Ramos (cell line): ENCODE results near the gene LRFN5.
"Not testable (repeated sequence)": the region's sequence is repeated elsewhere in the genome, so short reads cannot be mapped to it uniquely, and the experiment has no call there.

ENCODE experiments used
- in situ Hi-C: fragments of 300-500 bp; cut with MboI; formaldehyde crosslinking; loops from one replicate; pipeline ENCODE4 v1.14.3; 2022; ENCODE audit warnings: low sequenced_read_pairs; ENCODE audit not compliant: unreplicated experiment

LRFN5 gene

GRCh38 chr14:41634286-41634685, 27.6 kb downstream of the LRFN5 start:
- in situ Hi-C loops = no loop called here

GRCh38 chr14:41636492-41637392, 30.1 kb downstream of the LRFN5 start:
- in situ Hi-C loops = no loop called here

DNA sequence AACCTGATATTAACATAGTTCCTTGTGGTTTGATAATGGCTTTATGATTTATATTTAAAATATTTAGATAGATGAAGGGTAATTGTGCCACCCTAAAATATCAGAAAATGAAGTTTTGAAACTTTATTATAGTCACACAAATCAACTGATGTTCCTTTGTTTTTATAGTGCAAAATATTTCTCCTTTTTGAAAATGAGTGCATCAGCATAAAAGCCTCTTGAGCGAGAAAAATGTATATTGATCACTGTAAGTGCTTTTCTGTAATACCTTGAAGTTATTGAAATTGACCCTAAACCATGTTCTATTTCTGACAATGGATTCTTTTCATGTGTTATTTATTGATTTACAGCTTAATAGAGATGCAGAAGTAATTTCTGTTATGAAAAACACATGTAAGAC, 35.0 kb downstream of the LRFN5 start:
- in situ Hi-C loops = no loop called here

DNA sequence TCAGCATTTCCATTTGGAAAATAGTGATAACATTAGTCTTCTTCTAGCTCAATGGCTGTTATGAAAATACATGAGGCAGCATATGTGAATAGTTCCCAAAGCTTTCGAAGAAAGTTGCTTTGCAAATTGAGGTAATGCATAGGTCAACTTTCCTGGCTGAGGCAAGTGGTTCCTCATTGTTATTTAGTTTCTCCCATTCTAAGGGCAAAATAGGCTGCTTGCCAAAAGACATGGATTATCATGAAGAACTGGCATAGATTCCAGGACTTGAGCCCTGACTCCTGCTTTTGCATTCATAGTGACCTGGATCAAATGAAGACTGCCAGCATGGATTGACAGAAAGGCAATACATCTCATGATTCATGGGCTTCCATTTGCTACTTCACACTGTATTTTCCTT, 35.7 kb downstream of the LRFN5 start:
- in situ Hi-C loops = no loop called here

DNA sequence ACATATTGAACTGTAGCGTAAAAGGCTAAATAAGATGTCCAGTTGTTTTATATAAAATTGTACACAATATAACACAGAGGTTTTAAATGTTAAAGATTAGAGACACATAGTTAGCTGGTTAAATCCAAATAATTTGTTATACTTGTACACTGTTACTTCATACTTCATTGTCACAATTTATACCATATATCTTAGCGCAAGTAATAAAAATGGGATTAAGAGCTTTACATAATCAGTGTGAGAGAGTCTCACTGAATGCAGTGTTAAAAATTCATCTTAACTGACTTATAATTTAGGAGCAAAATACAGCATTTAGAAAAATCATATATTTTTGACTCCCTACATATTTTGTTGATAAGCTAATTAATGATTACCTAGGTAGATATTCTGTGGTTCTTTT, 36.1 kb downstream of the LRFN5 start:
- in situ Hi-C loops = no loop called here

DNA sequence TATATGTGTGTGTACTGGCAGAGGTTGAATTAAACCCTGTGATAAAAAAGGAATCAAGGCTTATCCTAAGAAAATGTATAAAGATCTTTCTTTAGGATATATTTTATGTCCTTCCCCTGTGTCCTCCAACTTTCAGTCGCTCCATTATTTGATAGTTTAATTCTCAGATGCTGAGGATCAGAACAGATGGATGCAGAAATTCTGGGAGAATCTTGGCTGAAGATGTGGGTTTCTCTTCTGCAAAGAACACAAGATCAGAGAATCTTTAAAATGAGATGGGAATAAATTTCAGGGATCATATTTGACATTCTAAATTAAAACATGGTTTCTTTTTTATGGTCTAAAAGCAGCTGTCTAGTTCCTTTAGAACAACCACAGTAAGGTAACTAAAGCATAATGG, 37.9 kb downstream of the LRFN5 start:
- in situ Hi-C loops = no loop called here

DNA sequence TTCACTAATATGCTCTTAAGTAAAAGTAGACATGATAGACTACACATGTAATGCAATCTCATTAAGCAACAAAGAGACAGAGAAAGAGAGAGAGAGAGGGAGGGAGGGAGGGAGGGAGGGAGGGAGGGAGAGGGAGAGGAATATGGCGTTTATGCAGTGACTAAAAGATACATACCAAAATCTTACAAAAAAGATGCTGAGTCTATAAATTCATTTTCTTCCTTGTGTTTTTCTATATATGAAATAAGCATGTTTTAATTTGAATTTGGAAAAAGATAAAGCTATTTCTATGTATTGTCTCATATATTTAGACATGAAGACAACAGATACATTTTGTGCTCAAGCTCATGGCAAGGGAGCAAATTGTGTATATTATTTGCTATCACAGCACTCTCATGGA, 44.1 kb downstream of the LRFN5 start:
- in situ Hi-C loops = no loop called here

GRCh38 chr14:41654196-41654595, 47.5 kb downstream of the LRFN5 start:
- in situ Hi-C loops = no loop called here

- in situ Hi-C loops = no loop called here
Observed at GRCh38 chr14:41662780-41663472, 56.2 kb downstream of the LRFN5 start.

DNA sequence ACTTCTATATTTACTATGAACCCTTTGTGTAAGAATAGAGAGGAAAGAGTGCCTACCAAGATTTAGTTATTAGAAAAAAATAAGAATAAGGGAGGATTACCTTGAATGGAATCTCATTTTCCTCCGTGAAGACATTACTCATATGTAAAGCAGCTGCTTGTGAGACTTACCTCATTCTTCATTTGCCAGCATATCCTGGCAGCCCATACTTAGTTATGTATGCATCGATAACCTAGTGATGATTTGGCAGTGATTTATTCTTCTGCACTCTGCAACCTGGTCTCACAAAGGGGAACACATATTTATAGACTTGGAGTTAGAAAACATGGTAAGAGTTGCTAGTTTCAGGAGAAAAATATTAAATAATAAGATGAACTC, 56.8 kb downstream of the LRFN5 start:
- in situ Hi-C loops = no loop called here

DNA sequence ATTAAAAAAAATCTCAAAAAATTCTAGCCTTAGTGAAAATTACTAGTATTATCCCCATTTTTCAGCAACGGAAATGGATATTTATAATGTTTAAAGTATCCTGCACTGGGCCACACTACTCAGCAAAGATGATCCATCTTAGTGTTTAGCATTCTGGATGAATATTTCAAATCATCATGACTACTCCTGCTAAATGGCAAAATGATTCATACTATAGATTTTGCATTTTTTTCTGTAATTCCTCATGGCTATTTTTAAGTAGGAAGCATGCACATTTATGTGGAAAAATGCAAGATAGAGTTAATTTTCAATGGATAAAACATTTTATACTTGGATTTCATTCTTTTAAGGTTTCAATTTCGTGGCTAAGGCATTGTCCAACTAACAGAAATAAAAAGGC, 59.6 kb downstream of the LRFN5 start:
- in situ Hi-C loops = no loop called here

- in situ Hi-C loops = no loop called here
Observed at GRCh38 chr14:41668356-41668755, 61.7 kb downstream of the LRFN5 start.

- in situ Hi-C loops = not testable (repeated sequence)
Observed at GRCh38 chr14:41673601-41674000, 66.9 kb downstream of the LRFN5 start.

GRCh38 chr14:41674511-41674971, 67.9 kb downstream of the LRFN5 start:
- in situ Hi-C loops = not testable (repeated sequence)

GRCh38 chr14:41699486-41699885, 92.8 kb downstream of the LRFN5 start:
- in situ Hi-C loops = no loop called here

DNA sequence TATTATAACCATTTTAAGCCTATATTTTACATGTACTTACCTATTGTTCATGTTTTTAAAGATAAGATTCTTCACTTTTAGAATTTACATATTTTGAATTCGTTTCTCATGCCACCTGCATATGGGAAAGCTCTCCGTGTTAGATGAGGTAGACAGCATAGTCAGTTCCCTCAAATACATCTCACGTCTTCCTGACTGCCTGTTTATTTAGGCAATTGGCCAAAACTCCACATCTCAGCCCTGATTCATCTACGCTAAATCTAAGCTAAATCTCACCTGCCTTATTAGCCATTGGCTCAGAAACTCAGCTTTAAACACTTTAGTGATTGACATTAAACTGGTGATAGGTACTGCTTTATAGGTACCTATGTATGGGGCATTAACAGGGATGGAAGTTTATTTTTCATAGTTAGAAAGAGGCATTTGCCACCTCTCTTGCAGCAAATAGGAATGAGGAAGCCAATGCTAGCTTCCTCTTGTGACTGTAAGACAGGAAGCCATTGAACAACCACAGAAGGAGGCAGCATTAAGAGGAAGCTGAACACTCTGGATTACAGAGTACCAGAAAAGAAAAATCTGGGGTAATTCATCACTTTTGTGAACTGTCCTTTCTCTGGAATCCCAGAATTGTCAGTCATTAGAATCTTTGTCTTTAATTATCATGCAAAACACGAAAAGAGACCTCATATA, 111.9 kb downstream of the LRFN5 start:
- in situ Hi-C loops = no loop called here

DNA sequence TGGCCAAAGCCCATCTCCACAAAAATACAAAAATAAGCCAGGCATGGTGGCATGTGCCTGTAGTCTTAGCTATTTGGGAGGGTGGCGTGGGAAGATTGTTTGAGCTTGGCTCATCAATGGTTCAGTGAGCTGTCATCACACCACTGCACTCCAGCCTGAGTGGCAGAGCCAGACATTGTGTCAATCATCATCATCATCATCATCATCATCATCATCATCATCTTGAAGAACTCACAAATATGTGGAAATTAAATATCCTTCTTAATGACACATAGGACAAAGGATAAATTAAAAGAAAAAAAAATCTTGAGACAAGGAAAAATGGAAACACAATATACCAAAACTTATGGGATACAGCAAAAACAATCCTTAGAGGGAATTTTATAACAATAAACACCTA, 132.5 kb downstream of the LRFN5 start:
- in situ Hi-C loops = no loop called here

GRCh38 chr14:41743140-41743539, 136.5 kb downstream of the LRFN5 start:
- in situ Hi-C loops = no loop called here

DNA sequence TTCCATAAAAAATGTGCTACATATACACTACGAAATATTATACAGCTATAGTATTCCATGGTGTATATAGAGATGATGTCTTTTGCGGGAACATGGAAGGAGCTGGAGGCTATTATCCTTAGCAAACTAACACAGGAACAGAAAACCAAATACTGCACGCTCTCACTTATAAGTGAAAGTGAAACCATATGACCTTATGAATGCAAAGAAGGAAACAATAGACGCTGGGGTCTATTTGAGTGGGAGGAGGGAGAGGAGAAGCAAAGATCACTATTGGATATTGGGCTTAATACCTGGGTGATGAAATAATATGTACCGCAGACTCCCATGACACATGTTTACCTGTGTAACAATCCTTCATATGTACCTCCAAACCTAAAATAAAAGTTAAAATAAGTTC, 142.8 kb downstream of the LRFN5 start:
- in situ Hi-C loops = no loop called here

GRCh38 chr14:41750575-41750974, 143.9 kb downstream of the LRFN5 start:
- in situ Hi-C loops = not testable (repeated sequence)
